Measurements from ENCODE around the gene CBARP.

DNA sequence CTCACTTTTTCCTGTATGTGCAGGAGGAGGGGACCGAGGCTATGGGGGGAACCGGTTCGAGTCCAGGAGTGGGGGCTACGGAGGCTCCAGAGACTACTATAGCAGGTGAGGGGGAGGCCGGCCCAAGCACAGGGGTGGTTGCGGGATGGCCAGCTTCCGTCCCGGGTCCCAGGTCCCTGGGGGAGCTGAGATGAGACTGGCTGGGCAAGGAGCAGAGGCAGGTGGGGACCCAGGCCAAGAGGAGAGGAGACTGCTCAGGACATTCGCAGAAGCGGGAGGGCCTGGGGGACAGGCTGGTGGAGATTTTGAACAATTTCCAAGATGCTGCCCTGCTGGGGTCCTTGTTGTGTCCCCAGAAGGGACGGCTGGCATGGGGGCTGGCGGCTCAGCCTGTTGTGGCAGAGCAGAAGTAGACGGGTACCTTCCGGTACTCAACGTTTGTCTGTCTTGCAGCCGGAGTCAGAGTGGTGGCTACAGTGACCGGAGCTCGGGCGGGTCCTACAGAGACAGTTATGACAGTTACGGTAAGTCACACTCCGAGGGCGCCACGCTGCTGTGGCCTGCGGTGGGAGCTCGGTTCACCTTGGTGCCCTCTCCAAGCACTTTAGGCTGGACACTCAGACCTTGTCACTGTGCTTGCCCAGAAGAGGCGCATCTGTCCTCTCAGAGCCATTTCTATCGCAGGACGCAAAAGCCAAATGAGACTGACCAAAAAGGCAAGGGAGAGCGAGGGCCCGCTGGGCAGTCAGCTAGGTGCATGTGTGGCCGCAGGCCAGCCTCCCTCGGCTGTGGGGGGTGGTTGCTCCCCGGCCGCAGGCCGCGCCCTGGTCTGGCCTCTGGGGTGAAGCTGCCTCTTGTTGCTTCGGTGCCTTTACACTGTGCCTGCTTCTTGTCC is 34.0 kb upstream of the CBARP start:
- TF ChIP-seq CTCF (IDR thresholded peaks at IDR 0.05): no peak
- TF ChIP-seq POLR2A (IDR thresholded peaks at IDR 0.05): no peak
